HG02852 (cell line): Measurements from ENCODE around the gene ST6GAL1.
"Not testable (repeated sequence)": the region's sequence is repeated elsewhere in the genome, so short reads cannot be mapped to it uniquely, and the experiment has no call there.

Experiments used
- ATAC-seq: cut with Tn5 transposase; IDR thresholded peaks from one replicate; pipeline ENCODE4 v1.9.1; 2021; ENCODE audit warnings: mild to moderate bottlenecking, moderate library complexity; ENCODE audit not compliant: unreplicated experiment

Gene ST6GAL1

DNA sequence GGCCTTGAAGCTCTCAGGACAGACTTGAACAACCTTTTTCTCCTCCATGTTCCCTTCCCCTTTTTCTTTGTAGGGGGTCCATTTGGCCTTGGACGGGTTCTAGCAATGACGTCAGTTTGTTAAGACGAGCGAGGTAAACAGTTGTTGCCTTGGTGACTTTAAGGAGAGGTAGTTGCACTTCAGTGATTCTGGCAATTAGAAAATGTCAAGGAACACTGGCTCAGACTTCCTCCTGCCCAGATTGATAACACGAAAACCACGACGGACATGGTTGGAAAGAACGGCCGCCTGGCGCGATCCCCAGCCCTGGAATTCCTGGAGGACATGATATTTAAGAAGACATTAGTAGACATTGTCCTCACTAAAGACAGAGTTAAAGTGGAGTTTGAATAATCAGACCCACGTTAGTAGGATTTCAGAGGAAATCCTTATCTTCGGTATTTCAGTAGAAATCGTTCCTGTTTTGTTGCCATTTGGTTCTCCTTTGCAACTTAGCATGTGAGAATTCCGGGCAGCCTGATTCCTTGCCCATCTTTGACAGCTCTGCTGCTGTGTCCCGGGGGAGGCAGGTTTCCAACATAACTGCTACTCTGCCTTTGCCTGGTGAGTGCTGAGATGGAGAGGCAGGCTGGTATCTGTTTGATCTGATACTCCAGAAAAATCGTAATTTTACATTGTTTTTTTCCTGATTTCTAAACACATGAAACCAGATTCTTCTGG lies 87.3 kb downstream of the ST6GAL1 start:
- no peak for ATAC-seq

DNA sequence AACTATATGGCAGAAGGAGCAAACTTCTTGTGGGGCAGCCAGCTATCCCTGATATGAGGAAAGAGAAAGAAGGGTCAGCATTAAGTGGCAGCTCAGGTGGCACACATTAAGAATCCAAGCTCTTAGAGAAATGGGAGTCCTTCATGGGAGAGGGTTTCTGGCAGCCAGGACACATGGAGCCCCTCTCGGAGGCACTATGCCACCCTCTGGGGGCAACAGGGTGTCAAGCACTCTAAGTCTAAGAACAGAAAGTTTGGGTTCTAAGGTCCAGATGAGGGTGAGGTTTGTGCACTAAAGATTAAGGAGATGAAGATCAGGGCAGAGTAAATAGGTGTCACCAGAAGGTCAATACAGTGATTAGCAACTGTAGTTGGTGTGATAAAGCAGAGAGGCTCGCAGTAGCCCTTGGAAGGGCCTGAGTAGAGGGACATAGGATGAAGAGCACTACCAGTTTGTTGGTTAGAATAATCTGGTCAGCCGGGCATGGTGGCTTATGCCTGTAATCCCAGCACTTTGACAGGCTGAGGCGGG lies 89.3 kb downstream of the ST6GAL1 start:
- ATAC-seq, result no peak

DNA sequence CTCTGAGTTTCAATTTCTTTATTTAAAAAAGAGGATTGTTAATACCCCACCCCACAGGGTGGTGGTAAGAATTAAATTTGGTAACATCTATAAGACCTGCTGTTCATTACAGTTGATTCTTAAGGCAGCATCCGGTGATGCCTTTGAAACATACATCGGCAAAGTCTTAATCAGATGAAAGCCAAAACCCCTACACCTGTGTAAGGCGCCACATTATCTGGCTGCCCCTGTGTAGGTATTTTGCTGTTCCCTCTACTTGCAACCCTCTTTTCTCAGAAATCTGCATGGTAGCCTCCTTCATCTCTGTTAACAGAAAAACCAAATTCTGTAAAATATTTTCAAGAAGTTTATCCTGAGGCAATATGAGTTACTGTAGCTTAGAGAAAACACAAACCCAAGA lies 90.0 kb downstream of the ST6GAL1 start:
- ATAC-seq, result no peak

DNA sequence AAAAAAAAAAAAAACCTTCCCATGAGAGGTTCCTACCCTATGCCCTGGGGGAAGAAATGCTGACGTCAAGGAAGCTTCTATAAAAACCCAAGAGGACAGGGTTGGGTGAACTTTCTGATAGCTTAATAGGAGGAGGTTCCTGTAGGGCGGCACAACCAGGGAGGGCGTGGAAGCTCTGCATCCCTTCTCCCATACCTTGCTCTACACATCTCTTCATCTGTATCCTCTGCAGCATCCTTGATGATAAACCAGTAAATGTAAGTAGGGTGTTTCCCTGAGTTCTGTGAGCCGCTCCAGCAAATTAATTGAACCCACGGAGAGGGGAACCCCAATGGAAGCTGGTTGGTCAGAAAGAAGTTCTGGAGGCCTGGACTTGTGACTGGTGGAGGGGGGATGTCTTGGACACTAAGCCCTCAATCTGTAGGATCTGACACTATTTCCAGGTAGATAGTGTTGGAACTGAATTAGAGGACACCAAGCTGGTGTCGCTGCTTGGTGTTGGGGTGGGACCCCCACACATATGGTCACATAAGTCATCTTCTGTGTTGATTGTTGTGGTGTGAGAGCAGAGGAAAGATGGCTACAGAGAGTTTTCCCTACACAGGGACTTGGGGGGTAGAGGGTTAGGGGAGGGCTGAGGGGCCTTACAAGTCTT lies 91.5 kb downstream of the ST6GAL1 start:
- peak; percentile 28 for ATAC-seq

DNA sequence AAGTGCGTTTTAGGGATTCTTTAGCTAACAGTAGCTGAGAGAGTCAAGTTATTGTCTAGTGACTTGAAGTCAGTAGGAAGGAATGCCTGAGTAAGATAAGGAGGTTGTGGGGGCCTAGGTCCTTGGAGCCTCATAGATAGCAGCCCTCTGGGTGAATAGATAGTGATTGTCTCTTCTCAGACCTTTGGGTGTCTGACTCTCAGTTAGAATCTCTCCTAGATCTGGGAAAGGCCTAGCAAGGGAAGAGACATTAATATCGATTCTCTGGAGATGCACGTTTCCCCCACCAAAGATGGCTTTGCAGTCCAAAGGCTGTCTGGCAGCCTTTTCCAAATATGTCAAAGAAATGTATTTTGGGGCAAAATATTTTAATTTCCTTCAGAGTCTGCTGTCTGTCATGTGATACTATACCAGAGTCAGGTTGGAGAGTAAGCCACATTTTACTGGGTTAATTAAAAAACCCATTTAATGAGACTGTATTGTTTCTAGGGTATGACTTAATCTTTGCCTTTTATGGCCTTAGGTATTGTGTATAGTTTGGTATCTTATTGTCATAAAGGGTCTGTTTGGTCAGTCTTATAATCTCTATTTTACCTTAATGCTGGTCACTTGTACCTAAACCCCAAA lies 92.2 kb downstream of the ST6GAL1 start:
- ATAC-seq, result no peak

DNA sequence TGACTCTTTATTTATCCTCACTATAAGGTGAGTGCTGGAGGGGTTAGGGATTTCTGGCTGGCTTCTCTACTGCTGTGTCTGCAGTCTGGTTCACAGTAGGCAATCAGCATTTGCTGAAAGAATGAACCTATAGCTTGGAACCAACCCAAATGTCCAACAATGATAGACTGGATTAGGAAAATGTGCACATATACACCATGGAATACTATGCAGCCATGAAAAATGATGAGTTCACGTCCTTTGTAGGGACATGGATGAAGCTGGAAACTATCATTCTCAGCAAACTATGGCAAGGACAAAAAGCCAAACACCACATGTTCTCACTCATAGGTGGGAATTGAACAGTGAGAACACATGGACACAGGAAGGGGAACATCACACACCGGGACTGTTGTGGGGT lies 93.0 kb downstream of the ST6GAL1 start:
- ATAC-seq, result not testable (repeated sequence)

DNA sequence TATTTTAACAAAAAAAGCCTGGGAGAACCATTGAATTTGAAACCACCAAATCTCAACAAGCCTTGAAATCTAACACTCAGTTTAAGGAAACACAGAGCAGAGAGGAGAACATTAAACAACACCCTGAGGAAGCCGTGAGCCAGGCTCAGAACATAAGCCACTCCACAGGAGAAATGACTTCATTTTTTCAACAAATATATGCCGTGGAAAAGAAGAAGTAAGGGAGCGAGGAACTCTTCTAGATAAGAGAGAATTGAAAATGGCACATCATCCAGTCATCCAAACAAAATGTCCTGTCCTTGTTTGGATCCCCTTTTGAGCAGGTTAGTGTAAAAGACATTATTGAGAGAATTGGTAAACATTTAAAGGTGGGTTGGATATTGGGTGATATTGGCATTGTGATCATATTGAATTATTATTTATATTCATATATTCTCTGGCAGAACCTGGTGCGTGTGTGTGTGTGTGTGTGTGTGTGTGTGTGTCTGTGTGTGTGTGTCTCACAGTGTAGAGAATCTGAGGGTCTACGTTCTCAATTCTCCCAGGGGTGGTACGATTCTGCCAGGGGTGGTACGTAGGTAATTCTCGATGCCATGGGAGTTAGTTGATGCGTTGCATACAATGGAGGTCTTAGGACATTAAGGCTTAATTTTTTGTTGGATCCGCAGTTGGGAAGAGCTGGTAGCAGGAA lies 94.4 kb downstream of the ST6GAL1 start:
- ATAC-seq, result no peak

DNA sequence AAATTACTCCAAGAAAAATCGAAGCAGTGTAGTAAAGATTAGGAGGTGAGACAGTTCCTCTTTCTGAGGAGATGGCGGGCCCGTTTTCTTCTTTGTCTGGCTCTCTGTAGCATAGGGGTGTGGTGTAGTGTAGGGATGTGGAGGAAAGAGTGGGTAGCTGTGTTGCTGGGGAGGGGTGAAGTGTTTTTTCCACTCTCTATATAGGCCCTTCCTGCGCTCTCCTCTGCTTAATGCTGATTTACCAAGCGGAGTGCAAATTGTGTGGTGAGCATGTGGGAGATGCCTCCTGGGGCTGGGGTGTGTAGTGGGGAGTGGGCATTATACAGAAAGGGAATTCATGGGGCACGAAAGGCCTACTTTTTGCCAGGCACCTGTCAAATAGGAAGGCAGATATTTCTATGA lies 94.9 kb downstream of the ST6GAL1 start:
- ATAC-seq, result peak; percentile 36

DNA sequence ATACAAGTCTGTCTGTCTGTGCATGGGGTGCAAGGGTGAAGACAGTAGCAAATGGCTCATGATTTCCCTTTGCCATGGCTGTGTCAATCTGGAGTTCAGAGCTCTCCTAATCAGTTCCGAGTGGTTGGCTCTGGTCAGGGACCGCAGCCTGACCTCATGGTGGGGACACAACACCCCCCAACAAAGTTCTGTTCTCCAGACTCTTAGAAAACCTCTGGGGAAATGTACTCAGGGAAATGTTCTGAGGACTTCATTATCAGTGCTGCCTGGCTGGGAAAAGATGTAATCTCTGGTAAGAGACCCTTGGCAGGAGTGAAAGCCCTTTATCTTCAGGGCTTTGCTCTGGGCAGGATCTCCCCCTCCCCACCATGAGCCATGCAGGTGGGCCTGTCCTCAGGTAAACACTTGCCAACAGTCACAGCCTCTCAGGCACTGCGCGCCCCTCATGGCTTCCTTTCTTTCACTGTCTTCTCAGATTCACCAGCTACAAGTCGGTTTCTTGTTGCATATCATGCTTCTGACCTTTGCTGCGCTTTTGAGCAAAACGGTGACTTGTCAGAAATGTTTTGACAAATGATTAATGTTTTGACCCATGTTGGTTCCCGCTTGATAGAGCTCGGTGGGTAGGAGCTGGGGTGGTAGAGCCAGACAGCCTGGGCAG lies 95.5 kb downstream of the ST6GAL1 start:
- ATAC-seq, result peak; percentile 11

DNA sequence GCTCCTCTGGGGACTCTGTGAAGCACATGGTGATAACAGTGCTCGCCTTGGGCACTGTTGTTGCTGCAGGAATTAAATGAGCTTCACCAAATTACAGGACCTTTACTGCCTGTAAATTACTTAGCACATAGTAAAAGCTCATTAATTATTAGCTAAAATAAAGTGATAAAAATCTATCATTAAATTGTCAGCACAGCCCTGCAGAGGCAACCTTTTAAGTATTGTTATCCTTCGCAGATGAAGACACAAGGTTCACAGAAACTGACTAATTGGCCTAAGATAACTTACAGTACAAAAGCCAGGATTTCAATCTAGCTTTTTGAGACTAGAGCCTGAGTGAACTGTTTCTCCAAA lies 96.0 kb downstream of the ST6GAL1 start:
- ATAC-seq, result no peak

DNA sequence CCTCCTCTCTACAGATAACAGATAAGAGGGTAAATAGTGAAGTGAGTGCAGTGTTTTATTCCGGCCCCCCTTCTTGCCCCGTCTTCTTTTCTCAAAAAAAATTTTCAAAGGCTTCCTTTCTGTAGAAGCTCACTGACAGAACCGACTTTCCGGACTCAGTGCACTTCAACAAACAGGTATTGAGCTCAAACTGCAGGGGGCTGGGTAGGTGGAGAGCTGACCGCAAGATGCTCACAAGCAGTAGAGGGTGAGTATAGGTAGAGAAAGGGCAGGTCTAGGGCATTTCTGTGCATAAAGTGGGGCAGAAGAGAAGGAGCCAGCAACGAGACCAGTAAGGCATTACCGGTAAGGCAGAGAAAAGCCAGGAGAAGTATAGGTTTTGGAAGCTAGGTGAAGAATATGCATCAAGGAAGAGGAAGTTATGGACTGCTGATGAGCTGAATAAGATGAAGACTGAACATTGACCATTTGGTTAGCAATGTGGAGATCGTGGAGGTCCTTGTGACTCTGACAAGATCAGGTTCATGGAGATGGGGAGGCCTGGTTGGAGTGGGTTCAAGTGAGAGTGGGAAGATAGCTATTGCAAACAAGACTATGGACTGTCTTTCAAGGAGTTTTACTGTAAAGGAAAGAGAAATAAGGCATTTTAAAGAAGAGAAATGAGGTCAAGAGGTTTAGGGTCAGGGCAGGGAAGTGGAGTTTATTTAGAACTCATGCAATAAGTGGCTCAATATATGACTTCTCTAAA lies 97.4 kb downstream of the ST6GAL1 start:
- peak; percentile 37 for ATAC-seq

DNA sequence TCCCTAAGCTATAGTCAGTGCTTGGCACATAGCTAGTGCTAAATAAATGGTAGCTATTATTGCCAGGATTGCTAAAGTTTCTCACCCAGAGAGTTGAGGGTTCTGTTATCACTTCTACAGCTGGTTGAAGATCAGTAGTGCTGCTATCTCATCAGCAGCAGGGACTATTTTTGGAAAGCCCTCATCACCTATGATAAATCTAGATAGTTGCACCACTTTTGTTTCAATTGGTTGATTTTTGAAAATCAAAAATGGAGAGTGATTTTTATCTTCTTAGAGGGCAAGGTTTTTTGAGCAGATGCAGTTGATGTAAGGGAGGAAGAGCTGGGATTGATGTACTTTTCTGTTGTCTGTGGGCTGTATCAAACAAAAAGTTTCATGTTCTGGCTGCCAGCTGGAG lies 101.6 kb downstream of the ST6GAL1 start:
- no peak for ATAC-seq

DNA sequence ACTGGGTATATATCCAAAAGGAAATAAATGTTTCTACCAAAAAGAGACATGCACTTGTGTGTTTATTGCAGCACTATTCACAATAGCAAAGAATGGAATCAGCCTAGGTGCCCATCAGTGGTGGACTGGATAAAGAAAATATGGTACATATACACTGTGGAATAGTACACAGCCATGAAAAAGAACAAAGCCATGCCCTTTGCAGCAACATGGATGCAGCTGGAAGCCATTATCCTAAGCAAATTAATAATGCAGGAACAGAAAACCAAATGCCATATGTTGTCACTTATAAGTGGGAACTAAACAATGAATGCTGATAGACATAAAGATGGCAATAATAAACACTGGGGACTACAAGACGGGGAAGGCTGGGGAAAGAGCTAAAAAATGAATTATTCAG lies 106.1 kb downstream of the ST6GAL1 start:
- no peak for ATAC-seq

DNA sequence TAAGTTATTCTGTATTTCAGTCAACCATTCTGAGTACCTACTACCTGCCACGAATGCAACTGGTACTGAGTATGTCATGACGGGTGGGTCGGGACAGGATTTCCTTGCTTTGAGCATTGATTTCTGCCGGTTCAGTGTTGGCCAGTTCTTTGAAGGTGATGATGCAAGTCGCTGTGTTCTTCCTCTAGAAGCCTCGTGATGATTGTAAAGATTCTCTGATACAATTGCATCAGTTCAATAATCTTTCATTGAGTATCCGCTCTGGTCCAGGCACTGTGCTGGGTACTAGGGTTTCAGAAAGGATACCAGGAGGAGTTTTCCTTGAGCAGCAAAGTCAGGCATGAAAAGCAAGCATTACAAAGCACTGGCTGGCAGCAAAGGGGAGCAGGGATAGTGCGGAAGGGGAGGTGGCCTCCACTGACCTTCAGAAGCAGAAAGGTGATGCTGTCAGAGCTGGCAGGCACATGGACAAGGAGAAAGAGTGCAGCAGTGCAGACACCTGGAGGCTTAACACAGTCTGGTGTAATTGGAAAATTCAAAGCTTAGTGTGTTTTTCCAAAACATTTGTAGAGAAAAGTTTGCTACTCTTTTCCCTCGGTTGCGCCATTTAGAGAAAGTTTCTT lies 108.9 kb downstream of the ST6GAL1 start:
- ATAC-seq, result no peak

DNA sequence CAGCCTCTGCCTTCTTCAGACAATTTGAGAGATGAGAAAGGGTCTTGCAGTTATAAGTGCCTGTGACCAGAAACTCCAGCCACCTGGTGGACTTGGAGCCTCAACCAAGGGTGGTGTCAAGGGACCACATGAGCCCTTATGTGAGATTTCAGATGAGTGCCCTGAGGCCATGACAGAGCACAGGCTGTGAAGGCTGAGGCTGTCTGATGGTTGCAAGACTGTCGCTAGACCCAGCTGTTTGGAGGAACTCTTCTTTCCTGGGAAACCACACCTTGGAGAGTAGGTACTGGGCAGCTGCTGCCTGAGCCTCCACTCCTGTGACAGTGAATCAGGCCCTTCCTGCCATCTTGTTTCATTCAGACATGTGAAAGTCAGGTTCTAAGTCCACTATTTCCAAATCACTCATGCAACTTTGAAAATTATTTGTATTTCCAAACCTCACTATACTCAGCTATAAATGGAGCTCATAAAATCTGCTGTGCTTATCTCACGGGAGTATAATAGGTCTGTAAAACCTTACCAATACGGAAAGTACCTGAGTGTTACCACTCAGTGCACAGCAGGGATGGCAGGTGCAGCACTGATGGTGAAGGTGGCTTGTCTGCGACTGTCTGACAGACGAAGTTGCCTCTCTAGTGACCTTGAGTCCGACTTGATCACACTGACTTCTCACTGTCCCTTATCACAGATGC lies 109.5 kb downstream of the ST6GAL1 start:
- ATAC-seq, result no peak

DNA sequence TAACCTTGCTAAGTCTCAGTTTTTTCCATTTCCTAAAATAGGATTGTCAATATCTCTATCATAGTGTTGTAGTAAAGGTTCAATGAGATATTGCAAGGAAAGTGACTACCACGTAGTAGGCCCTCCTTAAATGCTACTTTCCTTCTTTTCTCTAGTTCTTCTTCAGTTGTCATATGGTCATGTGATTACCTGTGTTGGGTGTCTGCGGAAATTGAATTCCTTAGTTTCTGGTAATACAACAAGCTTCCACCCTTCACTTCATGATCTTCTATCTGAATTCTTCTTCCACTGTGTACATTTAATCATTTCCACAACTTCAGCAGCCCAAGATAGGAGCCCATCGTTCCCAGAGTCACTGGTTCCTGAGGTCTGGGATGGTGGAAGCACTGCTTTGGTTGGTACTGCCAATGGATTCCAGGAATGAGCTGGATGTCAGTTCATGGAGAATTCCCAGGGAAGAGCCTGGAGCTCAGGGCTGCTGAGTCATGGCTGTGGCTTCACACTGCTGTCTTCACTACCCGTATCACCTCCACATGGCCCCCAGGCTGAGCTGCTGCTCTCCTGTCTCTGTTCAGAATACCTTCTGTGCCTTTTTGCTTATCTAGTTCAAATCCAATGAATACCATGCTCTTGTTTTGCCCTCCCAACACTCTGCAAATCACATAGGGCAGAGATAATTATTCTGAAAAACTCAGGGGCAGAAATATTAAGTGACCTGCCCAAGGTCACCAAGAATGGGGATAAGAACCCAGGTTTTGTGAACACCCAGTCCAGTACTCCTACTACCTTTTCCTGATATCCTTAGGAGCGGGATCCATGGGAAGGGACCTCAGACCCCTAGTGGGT lies 110.4 kb downstream of the ST6GAL1 start:
- no peak for ATAC-seq

DNA sequence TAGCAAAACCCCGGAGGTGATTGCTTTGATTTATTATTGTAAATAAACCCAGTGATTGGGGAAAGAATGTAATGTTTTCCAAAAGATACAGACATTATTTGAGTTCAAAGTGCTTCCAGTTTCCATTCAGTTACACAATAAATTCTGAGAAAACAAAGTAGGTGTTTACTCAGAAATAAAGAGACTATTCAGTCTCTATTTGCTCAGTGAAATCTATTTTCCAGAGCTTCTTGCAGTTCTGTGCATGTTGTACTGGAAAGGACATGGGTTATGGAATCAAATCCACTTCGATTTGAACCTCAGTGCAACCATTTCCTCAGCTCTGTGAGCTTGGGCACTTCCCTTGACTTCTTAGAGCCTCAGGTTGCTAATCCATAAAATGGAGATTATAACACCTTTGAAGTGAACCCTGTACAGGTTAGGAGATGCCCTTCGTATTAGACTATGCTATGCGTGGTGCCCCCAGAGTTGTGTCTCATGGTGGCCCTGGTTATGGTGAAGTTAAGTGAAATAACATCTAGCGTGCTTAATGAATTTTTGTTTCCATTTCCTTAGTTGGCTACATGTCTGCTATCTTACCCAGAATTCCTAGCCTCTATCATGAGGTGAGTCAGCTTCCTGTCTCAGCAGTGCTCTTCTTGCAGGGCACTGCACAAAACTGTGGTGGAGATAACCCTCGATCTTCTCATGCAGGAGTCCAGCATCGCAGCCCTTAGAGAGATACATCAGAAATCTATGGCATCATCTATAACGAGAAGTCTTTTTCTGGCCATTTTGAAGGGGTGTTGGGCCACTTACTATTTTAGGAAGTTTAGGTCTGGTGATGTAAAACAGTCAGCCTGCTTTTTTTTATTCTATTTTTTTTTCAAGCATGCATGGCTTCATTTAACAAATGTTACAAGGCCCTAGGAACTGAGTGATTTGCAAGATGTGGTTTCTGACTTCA lies 111.3 kb downstream of the ST6GAL1 start:
- ATAC-seq, result peak; percentile 43
